ENCODE data around the gene DNAJC22. TPM values are rescaled to one million over a fixed set of nuclear protein-coding genes. Genes with fewer than 3 reads are reported as not detected.
A peak's percentile ranks its signal among the peaks of the same experiment; 100 is the strongest.
"Not testable (repeated sequence)": the region's sequence is repeated elsewhere in the genome, so short reads cannot be mapped to it uniquely, and the experiment has no call there.

The DNAJC22 gene
- polyA plus RNA-seq, 1 donor from 2014 or later = not detected

DNA sequence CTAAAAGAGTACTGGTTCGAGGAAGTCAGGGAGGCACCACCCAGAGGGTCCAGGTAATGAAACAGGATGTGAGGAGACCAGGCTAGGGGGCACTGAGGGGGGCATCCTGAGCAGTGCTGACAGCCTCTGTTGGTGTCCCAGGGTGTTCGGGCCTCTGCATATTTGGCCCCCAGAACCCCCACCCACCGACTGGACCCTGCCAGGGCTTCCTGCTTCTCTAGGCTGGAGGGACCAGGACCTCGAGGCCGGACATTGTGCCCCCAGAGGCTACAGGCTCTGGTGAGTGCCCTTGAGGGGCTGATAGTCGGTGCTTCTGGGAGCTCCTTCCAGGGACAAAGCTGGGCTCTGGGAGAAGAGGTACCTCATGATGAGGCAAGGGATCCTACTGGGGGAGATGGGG, 21.1 kb upstream of the DNAJC22 start:
- Mint-ChIP-seq H3K4me3 (no peak overlapping the region), H3K4me1 (peaks cover 7 to 14% (median 12%) of the 10 kb centered on the region in 3 donors), H3K36me3 (peaks cover 2% of the 10 kb centered on the region), H3K9me3 (no peaks in the 10 kb centered on the region), H3K27me3 (no peaks in the 10 kb centered on the region), H3K27ac (no peak overlapping the region)

DNA sequence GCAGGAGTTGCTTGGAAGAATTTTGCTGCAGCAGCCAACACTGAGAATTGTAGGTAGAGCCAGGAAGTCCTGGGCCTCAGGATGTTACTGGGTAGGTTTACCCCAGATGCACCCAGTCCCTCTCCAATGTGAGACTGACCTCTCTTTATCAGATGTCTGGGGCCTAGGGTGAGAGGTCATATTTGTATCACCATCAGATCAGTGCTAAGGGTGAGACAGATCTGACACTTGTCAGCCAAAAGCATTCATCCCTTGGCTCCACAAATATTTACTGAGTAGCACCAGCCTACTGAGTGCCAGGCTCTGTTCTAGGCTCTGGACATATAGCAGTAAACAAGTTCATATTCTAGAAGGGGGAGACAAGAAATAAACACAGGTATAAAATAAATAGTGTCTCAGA, 19.3 kb upstream of the DNAJC22 start:
- Mint-ChIP-seq H3K4me3 (no peak overlapping the region), H3K27ac (peak overlapping the region in 1 of 3 donors; percentile 71), H3K4me1 (peaks cover 7 to 8% (median 7%) of the 10 kb centered on the region in 3 donors), H3K9me3 (no peaks in the 10 kb centered on the region), H3K36me3 (peaks cover 2% of the 10 kb centered on the region), H3K27me3 (peaks cover 4% of the 10 kb centered on the region)

DNA sequence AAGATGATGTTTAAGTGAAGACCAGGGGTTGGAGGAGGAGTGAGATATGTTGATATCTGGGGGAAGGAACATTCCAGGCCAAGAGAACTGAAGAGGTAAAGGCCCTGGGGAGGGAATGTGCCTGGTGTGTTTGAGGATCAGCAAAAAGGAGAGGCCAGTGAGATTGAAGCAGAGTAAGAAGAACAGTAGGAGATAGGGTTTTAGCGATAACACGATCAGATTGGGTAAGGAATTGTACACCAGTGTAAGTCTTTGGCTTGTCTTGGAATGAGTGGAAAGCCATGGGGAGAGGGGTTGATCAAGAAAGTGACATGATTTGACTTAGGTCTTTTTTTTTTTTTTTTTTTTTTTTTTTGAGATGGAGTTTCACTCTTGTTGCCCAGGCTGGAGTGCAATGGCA, 18.8 kb upstream of the DNAJC22 start:
- Mint-ChIP-seq H3K4me3 (no peak overlapping the region), H3K36me3 (peaks cover 2% of the 10 kb centered on the region), H3K27ac (no peak overlapping the region)

DNA sequence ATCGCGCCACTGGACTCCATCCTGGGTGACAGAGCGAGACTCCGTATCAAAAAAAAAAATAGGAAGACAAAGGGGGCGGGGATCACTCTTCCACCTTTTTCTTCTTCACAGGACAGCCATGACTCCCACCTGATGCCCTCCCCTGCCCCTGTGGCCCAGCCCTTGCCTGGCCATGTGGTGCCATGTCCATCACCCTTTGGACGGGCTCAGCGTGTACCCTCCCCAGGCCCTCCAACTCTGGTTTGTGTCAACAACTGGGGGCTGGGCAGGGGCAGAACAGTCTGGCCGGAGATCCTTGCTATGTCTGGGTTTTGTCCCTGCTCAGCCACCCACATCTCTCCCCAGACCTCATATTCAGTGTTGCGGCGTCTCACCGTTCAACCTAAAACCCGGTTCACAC, 17.9 kb upstream of the DNAJC22 start:
- no peak overlapping the region for H3K27ac Mint-ChIP-seq
- peaks cover 4% of the 10 kb centered on the region for H3K36me3 Mint-ChIP-seq
- no peak overlapping the region for H3K4me3 Mint-ChIP-seq
- H3K27me3 Mint-ChIP-seq = peaks cover 13% of the 10 kb centered on the region
- H3K9me3 Mint-ChIP-seq = no peaks in the 10 kb centered on the region
- H3K4me1 Mint-ChIP-seq = peaks cover 0 to 4% (median 4%) of the 10 kb centered on the region in 3 donors

More for the DNA sequence above, 18.8 kb upstream of the DNAJC22 start:
- peaks cover 8% of the 10 kb centered on the region for H3K27me3 Mint-ChIP-seq
- no peaks in the 10 kb centered on the region for H3K9me3 Mint-ChIP-seq
- H3K4me1 Mint-ChIP-seq = peaks cover 5 to 7% (median 5%) of the 10 kb centered on the region in 3 donors

DNA sequence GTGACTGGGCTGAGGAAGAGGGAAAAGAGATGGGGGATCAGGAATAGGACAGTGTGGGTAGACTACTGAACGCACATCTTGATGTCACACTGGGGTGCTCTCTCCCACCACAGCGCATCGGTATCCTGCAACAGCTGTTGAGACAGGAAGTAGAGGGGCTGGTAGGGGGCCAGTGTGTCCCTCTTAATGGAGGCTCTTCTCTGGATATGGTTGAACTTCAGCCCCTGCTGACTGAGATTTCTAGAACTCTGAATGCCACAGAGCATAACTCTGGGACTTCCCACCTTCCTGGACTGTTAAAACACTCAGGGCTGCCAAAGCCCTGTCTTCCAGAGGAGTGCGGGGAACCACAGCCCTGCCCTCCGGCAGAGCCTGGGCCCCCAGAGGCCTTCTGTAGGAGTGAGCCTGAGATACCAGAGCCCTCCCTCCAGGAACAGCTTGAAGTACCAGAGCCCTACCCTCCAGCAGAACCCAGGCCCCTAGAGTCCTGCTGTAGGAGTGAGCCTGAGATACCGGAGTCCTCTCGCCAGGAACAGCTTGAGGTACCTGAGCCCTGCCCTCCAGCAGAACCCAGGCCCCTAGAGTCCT, 16.6 kb upstream of the DNAJC22 start:
- no peaks in the 10 kb centered on the region for H3K9me3 Mint-ChIP-seq
- H3K36me3 Mint-ChIP-seq = peaks cover 4% of the 10 kb centered on the region
- H3K27ac Mint-ChIP-seq = no peak overlapping the region
- H3K4me1 Mint-ChIP-seq = peaks cover under 1 to 4% (median 2%) of the 10 kb centered on the region in 3 donors
- H3K27me3 Mint-ChIP-seq = peaks cover 24% of the 10 kb centered on the region
- H3K4me3 Mint-ChIP-seq = no peak overlapping the region

DNA sequence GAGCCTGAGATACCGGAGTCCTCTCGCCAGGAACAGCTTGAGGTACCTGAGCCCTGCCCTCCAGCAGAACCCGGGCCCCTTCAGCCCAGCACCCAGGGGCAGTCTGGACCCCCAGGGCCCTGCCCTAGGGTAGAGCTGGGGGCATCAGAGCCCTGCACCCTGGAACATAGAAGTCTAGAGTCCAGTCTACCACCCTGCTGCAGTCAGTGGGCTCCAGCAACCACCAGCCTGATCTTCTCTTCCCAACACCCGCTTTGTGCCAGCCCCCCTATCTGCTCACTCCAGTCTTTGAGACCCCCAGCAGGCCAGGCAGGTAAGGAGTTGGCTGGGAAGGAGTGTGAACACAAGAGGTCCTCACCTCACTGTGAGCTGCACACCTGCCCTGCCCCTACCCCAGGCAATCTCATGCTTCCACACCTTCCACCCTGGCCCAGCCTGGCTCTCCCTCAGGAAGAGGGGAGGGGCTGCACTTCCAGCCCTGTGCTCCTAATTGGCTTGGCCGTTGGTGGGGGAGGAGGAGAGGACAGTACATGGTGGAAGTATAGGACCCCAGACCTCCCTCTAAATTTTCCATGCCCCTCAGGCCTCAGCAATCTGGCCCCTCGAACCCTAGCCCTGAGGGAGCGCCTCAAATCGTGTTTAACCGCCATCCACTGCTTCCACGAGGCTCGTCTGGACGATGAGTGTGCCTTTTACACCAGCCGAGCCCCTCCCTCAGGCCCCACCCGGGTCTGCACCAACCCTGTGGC, 15.9 kb upstream of the DNAJC22 start:
- H3K4me3 Mint-ChIP-seq = no peak overlapping the region
- peaks cover 31% of the 10 kb centered on the region for H3K27me3 Mint-ChIP-seq
- peaks cover 4% of the 10 kb centered on the region for H3K36me3 Mint-ChIP-seq
- no peak overlapping the region for H3K27ac Mint-ChIP-seq
- no peaks in the 10 kb centered on the region for H3K9me3 Mint-ChIP-seq
- peaks cover 2 to 6% (median 4%) of the 10 kb centered on the region in 3 donors for H3K4me1 Mint-ChIP-seq

DNA sequence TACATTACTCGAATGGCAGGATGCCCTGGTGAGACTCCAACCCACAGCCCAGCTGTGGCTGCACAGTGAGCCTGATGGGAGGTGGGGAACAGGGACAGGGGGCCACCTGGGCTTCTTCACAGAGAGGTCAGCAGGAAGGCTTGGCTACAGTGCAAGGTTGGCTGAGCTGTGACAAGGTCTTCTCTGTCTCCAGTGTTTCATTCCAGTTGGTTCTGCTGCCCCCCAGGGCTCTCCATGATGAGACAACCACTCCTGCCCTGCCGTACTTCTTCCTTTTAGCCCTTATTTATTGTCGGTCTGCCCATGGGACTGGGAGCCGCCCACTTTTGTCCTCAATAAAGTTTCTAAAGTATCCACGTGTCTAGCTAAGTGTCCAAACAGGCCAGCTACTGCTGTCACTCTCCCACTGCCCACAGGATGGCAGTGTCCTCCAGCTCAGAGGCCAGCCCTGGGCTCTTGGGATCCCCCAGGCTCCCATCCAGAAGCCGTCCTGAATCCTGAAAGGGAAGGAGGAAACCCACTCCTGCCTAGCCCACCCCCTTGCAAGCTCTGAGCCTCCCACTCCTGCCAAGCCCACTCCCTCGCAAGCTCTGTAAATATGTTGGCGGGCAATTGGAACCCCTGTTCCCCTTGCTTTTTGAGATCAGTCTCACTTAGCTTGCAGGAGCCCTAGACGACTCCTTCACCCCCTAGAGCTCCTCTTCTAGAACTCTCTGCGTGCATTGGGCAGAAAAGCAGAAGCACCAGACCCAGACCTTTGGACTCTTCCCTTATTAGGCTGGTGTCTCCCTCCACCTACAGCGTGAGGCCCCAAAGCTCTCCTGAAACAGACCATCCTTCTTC, 15.1 kb upstream of the DNAJC22 start:
- Mint-ChIP-seq H3K36me3 (peaks cover 4% of the 10 kb centered on the region), H3K27me3 (peaks cover 32% of the 10 kb centered on the region), H3K4me3 (peak overlapping the region in 1 of 4 donors; percentile 52), H3K27ac (peak overlapping the region in 2 of 3 donors; percentile 48 to 59), H3K4me1 (peaks cover 2 to 6% (median 4%) of the 10 kb centered on the region in 3 donors), H3K9me3 (no peaks in the 10 kb centered on the region)

DNA sequence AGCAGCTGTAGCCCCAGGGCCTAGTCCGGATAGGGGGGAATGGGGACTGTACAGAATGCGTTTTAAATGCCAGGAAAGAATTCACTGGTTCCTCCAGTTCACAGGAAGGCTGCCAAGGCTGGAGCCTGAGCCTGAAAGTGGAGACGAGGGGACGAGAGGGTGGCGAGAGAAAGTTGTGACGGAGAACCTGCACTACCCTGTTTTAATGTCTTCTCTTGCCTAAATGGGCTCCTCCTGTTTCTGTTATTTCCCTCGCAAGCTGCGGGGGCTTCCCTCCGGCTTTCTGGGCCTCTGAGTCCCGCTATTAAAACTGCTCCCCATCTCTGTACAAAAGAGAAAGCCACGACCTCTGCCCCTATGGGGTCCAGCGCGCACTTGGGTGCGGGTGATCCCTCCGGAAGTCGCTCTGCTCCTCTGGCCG, 14.2 kb upstream of the DNAJC22 start:
- H3K4me1 Mint-ChIP-seq = peaks cover 2 to 6% (median 6%) of the 10 kb centered on the region in 3 donors
- peaks cover 40% of the 10 kb centered on the region for H3K27me3 Mint-ChIP-seq
- no peaks in the 10 kb centered on the region for H3K9me3 Mint-ChIP-seq
- peak overlapping the region in 2 of 4 donors; percentile 38 to 52 for H3K4me3 Mint-ChIP-seq
- H3K27ac Mint-ChIP-seq = peak overlapping the region in 1 of 3 donors; percentile 48
- H3K36me3 Mint-ChIP-seq = peaks cover 4% of the 10 kb centered on the region

DNA sequence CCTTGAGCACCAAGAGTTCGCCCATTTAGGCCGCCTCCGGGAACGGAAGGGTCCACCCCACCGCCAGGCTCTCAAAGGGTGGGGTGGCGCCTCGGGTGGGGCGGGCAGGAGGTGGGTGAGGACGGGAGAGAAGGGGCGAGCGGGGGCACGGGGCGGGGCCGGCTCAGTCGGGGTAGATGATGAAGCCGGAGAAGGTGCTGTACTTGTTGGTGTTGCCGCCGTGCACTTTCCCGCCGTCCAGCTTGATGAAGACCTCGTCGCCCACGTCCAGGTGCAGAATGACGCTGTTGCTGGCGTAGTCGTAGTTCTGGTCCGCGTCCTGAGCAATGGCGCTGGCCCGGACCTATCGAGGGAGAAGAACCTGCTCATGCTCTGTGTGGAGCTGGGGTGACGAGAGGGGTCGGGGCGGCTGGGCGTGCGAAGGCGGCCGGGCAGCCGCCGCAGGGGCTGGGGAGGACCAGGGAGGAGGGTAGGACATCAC, 13.8 kb upstream of the DNAJC22 start:
- Mint-ChIP-seq H3K4me1 (peaks cover 2 to 8% (median 6%) of the 10 kb centered on the region in 3 donors), H3K9me3 (no peaks in the 10 kb centered on the region), H3K27ac (peak overlapping the region in 2 of 3 donors; percentile 23 to 66), H3K36me3 (peaks cover 2% of the 10 kb centered on the region), H3K27me3 (peaks cover 43% of the 10 kb centered on the region), H3K4me3 (peak overlapping the region; percentile 52 to 86 (median 66))

DNA sequence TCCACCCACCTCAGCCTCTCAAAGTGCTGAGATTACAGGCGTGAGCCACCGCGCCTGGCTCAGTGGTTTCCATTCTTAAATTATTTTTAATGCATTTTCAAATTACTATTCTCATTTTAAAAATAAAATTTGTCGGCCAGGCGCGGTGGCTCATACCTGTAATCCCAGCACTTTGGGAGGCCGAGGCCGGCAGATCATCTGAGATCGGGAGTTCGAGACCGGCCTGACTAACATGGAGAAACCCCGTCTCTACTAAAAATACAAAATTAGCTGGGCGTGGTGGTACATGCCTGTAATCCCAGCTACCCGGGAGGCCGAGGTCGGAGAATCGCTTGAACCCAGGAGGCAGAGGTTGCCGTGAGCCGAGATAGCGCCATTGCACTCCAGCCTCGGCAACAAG, 12.9 kb upstream of the DNAJC22 start:
- not testable (repeated sequence) for H3K4me3 Mint-ChIP-seq, H3K27ac Mint-ChIP-seq, H3K4me1 Mint-ChIP-seq, H3K36me3 Mint-ChIP-seq, H3K9me3 Mint-ChIP-seq
- H3K27me3 Mint-ChIP-seq = peaks cover 52% of the 10 kb centered on the region

DNA sequence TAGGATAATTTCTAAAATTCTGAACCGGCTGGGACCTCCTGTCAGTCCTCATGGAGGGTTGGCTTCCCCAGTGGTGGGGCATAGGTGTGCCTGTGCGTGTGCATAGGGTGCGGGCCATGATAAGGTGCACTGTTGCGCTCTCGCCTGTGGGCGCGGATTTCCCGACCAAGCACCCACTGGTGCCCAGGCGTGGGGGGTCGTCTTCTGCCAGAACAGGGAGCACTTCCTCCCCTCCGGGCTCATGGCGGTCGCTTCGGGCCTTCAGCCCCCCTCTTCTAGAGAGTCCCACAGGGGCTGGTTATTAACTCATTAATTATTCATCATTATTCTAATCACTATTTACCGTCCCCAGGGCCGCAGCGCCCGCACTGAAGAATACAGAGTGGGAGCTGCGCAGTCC, 12.5 kb upstream of the DNAJC22 start:
- Mint-ChIP-seq H3K36me3 (peaks cover 2% of the 10 kb centered on the region), H3K4me3 (peak overlapping the region in 1 of 4 donors; percentile 75), H3K9me3 (no peaks in the 10 kb centered on the region), H3K27me3 (peaks cover 53% of the 10 kb centered on the region), H3K27ac (peak overlapping the region in 1 of 3 donors; percentile 4), H3K4me1 (peaks cover 2 to 8% (median 6%) of the 10 kb centered on the region in 3 donors)

DNA sequence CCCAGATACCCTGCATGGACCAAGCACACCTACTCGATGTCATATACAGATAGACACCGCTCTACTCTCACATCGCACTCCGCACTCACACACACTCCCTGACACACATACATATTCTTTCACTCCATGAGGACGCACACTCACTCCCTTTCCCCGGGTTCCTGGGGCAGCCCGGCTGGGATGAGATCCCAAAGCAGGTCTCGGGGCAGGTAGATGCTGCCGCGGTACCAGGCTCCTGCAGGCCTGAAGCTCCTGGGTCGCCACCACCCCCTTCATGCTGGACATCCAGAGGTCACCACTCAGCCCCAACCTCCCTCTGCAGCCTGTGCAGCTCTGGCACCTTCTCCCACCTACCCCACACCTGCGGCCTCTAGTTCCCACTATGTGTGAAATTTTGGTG, 12.0 kb upstream of the DNAJC22 start:
- Mint-ChIP-seq H3K4me3 (peak overlapping the region in 2 of 4 donors; percentile 34 to 75), H3K27me3 (peaks cover 53% of the 10 kb centered on the region), H3K27ac (peak overlapping the region in 1 of 3 donors; percentile 4), H3K9me3 (no peaks in the 10 kb centered on the region), H3K36me3 (peaks cover 2% of the 10 kb centered on the region), H3K4me1 (peaks cover 2 to 8% (median 6%) of the 10 kb centered on the region in 3 donors)

DNA sequence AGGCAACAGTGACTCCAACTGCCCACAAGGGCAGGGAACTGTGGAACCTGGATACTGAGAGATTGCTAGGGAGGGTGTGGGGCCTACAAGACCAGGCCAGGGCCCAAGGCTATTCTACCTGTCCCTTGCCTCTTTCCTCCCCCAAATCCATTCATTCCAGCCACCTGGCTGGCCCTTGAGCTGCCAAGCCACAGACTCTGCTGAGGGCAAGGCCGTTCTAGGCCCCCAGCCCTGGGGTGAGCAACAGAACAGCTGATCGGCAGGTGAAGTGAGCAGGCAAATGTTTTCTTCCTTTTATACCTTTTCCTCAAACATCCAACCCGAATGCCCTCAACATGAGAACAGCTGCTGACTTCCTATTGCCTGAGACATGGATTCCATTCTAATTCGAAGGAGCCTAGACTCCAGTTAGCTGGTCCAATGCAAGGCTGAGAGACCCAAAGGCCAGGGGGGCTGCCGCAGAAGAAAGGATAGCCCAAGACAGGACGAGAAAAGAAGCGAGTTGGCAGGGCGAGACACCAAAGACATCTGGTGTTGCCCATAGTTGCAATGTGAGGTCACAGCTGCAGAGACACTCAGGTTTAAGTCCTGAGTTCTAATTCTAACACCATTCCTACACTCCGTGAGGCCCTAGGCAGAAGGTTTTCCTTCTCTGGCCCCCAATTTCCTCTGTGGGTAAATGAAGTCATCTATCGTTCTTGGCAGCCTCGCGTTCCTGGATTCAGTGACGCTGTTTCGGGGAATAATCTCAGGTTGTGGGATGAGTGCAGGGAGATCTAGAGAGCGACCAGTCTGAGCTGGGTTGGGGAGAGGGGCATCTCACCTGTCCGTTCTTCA, 11.4 kb upstream of the DNAJC22 start:
- Mint-ChIP-seq H3K4me1 (peaks cover 2 to 10% (median 8%) of the 10 kb centered on the region in 3 donors), H3K27ac (peak overlapping the region in 1 of 3 donors; percentile 4), H3K4me3 (peak overlapping the region; percentile 10 to 70 (median 48)), H3K9me3 (no peaks in the 10 kb centered on the region), H3K27me3 (peaks cover 55% of the 10 kb centered on the region), H3K36me3 (peaks cover 2% of the 10 kb centered on the region)

Measured in IgD-negative memory B cell (primary cell).